Epithelial cell of proximal tubule (primary cell): ENCODE measurements around the gene SERINC1. TPM values are rescaled to one million over a fixed set of nuclear protein-coding genes. Genes with fewer than 3 reads are reported as not detected.

Source experiments
- DNase-seq: peaks from one replicate; pipeline ENCODE4 v3.0.0-alpha.2; 2011; ENCODE audit warnings: low read depth
- H3K4me3 ChIP-seq: 2 replicates; pipeline ENCODE4 v1.5.1; 2011; ENCODE audit warnings: low read depth, mild to moderate bottlenecking, low read length
- total RNA-seq: library from RNA; depleted of rRNA; stranded (reverse); fragments of >200 nt; gene quantifications from 2 replicates; pipeline ENCODE4 v1.2.3, GENCODE V29; 2015
- TF ChIP-seq, protein P1 (sequence below): conservative IDR thresholded peaks from 2 replicates; pipeline ENCODE4 v1.5.1; 2012; ENCODE audit warnings: low read depth, mild to moderate bottlenecking, low read length

SERINC1 gene
- total RNA-seq, 1 donor from 2014 or later, result 70.5 TPM

GRCh38 chr6:122393351-122393896, 78.2 kb downstream of the SERINC1 start:
- TF ChIP-seq, protein P1, sequence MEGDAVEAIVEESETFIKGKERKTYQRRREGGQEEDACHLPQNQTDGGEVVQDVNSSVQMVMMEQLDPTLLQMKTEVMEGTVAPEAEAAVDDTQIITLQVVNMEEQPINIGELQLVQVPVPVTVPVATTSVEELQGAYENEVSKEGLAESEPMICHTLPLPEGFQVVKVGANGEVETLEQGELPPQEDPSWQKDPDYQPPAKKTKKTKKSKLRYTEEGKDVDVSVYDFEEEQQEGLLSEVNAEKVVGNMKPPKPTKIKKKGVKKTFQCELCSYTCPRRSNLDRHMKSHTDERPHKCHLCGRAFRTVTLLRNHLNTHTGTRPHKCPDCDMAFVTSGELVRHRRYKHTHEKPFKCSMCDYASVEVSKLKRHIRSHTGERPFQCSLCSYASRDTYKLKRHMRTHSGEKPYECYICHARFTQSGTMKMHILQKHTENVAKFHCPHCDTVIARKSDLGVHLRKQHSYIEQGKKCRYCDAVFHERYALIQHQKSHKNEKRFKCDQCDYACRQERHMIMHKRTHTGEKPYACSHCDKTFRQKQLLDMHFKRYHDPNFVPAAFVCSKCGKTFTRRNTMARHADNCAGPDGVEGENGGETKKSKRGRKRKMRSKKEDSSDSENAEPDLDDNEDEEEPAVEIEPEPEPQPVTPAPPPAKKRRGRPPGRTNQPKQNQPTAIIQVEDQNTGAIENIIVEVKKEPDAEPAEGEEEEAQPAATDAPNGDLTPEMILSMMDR, result no peak
- H3K4me3 ChIP-seq, result no peak overlapping the region
- DNase-seq, result no peak

Other genes starting within 250 kb of the SERINC1 start
- 17.1 and 20.5 TPM in 2 replicates for gene HSF2, start 72.2 kb downstream of the SERINC1 start, total RNA-seq
- gene PKIB, start 138.6 kb upstream of the SERINC1 start, total RNA-seq, result 23.2 and 48.5 TPM in 2 replicates